PFSK-1 (cell line): ENCODE measurements around the gene ABHD16A.

Experiments
- FOXP2 ChIP-seq: optimal IDR thresholded peaks from 2 replicates; pipeline ENCODE3; 2011; ENCODE audit warnings: borderline replicate concordance, control low read depth, inconsistent platforms; ENCODE audit not compliant: insufficient read depth; ENCODE audit errors: extremely low read length, extremely low read depth
- POLR2AphosphoS5 ChIP-seq: IDR thresholded peaks from 2 replicates; pipeline ENCODE4 v1.6.1; 2012; ENCODE audit warnings: low read depth, mild to moderate bottlenecking, control low read depth, low read length, moderate library complexity
- REST ChIP-seq, 2 experiments: IDR thresholded peaks; 2 replicates each; pipeline versions ENCODE4 v1.6.1 to v1.8.0; 2011 to 2012; ENCODE audit warnings: low read depth in 2 of 2, low read length in 2 of 2, control low read depth in 1 of 2, inconsistent platforms in 1 of 2, mild to moderate bottlenecking in 1 of 2, moderate library complexity in 1 of 2; ENCODE audit not compliant: insufficient read depth in 1 of 2
- SIN3A ChIP-seq: IDR thresholded peaks from 2 replicates; pipeline ENCODE4 v1.6.1; 2012; ENCODE audit warnings: mild to moderate bottlenecking, low read length, moderate library complexity, borderline replicate concordance; ENCODE audit not compliant: insufficient read depth
- TAF1 ChIP-seq: IDR thresholded peaks from 2 replicates; pipeline ENCODE4 v1.6.1; 2012; ENCODE audit warnings: low read length, control low read depth, borderline replicate concordance; ENCODE audit not compliant: insufficient read depth

The ABHD16A gene

GRCh38 chr6:31676904-31677303, 26.2 kb downstream of the ABHD16A start:
- TF ChIP-seq SIN3A (no peak), FOXP2 (no peak), REST (IDR thresholded peaks at IDR 0.05; ENCODE audit: insufficient read depth in 1 of 2, low read depth in 2 of 2, low read length in 2 of 2) (no peak)

GRCh38 chr6:31676322-31676903, 26.7 kb downstream of the ABHD16A start:
- TF ChIP-seq REST (IDR thresholded peaks at IDR 0.05; ENCODE audit: insufficient read depth in 1 of 2, low read depth in 2 of 2, low read length in 2 of 2) (no peak), POLR2AphosphoS5 (no peak), TAF1 (no peak), SIN3A (no peak), FOXP2 (no peak)

- TF ChIP-seq SIN3A (no peak), POLR2AphosphoS5 (no peak), TAF1 (no peak), FOXP2 (no peak), REST (IDR thresholded peaks at IDR 0.05; ENCODE audit: insufficient read depth in 1 of 2, low read depth in 2 of 2, low read length in 2 of 2) (no peak)
Observed at GRCh38 chr6:31669676-31670075, 33.4 kb downstream of the ABHD16A start, which contains the start of gene LY6G5B. LY6G5B (plus strand) TSS chr6:31669976; CDS start chr6:31670951, 975 bp downstream.

- no peak for TF ChIP-seq SIN3A
- no peak for TF ChIP-seq FOXP2
- no peak for TF ChIP-seq REST (IDR thresholded peaks at IDR 0.05; ENCODE audit: insufficient read depth in 1 of 2, low read depth in 2 of 2, low read length in 2 of 2)
Observed at GRCh38 chr6:31666337-31666965, 36.7 kb downstream of the ABHD16A start.
